K562 (cell line): ENCODE measurements around the gene CDSN. TPM values are rescaled to one million over a fixed set of nuclear protein-coding genes. Genes with fewer than 3 reads are reported as not detected.

Source experiments
- ATAC-seq: fragments of 200-7000 bp; cut with Tn5 transposase; 3 replicates; pipeline ENCODE4 v1.9.1; 2020; ENCODE audit warnings: moderate library complexity
- BruUV-seq: library from RNA; stranded (reverse); fragments of 400-500 nt; replicated peaks from 2 replicates; lab custom pipeline; 2021; lab: Mats Ljungman, UMichigan
- CTCF ChIA-PET: fragments of 300-600 bp; formaldehyde crosslinking; extraction: SDS; loops from one replicate; lab custom pipeline; 2021; ENCODE audit warnings: low intra/inter-chr PET ratio; lab: Yijun Ruan, JAX
- POLR2A ChIA-PET: fragments of 300-600, 350-650 bp; sonication (Branson Sonifier 250); formaldehyde crosslinking; extraction: SDS; loops from one replicate; lab custom pipeline; 2021; ENCODE audit warnings: antibody characterized with exemption, inconsistent platforms; lab: Yijun Ruan, JAX
- DNase-seq, 4 experiments: peaks; one replicate each; pipeline versions ENCODE4 v3.0.0 to v3.0.0-alpha.2; 2011 to 2018; ENCODE audit warnings: low spot score in 3 of 4, mixed read lengths in 3 of 4; ENCODE audit errors: extremely low read depth in 1 of 4
- FAIRE-seq: peaks from 2 replicates; lab custom pipeline; 2011; peaks lifted over from hg19 to GRCh38; lab: Jason Lieb, UNC
- H2AFZ ChIP-seq: 2 replicates; pipeline ENCODE4 v1.6.0; 2011; ENCODE audit warnings: low read depth, low read length, control low read depth, inconsistent platforms
- H3K27ac ChIP-seq: fragments of 200-600 bp; 3 replicates; pipeline ENCODE4 v1.8.0; 2011; ENCODE audit warnings: low read depth, mild to moderate bottlenecking, control low read depth, inconsistent platforms, low read length, moderate library complexity, mixed read lengths; ENCODE audit errors: extremely low read depth
- H3K27me3 ChIP-seq, 2 experiments: fragments of 300-600 bp in 1 of 2; 2 replicates in 1 of 2; 3 replicates in 1 of 2; pipeline versions ENCODE4 v1.6.0 to v1.8.0; 2011; ENCODE audit warnings: inconsistent platforms in 2 of 2, low read length in 2 of 2, mild to moderate bottlenecking in 1 of 2, mixed read lengths in 1 of 2, moderate library complexity in 1 of 2; ENCODE audit not compliant: control insufficient read depth in 2 of 2, insufficient read depth in 2 of 2
- H3K36me3 ChIP-seq: fragments of 300-600 bp; 3 replicates; pipeline ENCODE4 v1.8.0; 2011; ENCODE audit warnings: mild to moderate bottlenecking, low read length, inconsistent platforms; ENCODE audit not compliant: control insufficient read depth, insufficient read depth
- H3K4me1 ChIP-seq, 2 experiments: fragments of 200-600 bp in 1 of 2; replicated peaks in 1 of 2; 2 replicates in 1 of 2; 3 replicates in 1 of 2; pipeline versions ENCODE4 v1.5.1 to v1.8.0; 2011; ENCODE audit warnings: inconsistent platforms in 2 of 2, low read length in 2 of 2, mild to moderate bottlenecking in 1 of 2, mixed read lengths in 1 of 2, moderate library complexity in 1 of 2; ENCODE audit not compliant: control insufficient read depth in 2 of 2, insufficient read depth in 2 of 2
- H3K4me2 ChIP-seq: 2 replicates; pipeline ENCODE4 v1.6.1; 2011; ENCODE audit warnings: low read length, control low read depth, inconsistent platforms, mixed read lengths; ENCODE audit not compliant: insufficient read depth
- H3K4me3 ChIP-seq: fragments of 200-600 bp; sonication (generic), shearing (Covaris generic); 2 replicates; pipeline ENCODE4 v1.5.1; 2016; ENCODE audit warnings: control low read depth, inconsistent platforms
- H3K79me2 ChIP-seq: fragments of 200-600 bp; 3 replicates; pipeline ENCODE4 v1.8.0; 2011; ENCODE audit warnings: low read length, inconsistent platforms; ENCODE audit not compliant: control insufficient read depth, insufficient read depth
- H3K9ac ChIP-seq, 2 experiments: 2 replicates each; pipeline versions ENCODE4 v1.6.0 to v1.6.1; 2011; ENCODE audit warnings: low read depth in 2 of 2, low read length in 2 of 2, control low read depth in 1 of 2, inconsistent platforms in 1 of 2, mild to moderate bottlenecking in 1 of 2, mixed read lengths in 1 of 2; ENCODE audit not compliant: insufficient read depth in 1 of 2
- H3K9me1 ChIP-seq: one replicate; pipeline ENCODE4 v1.6.0; 2011; ENCODE audit warnings: inconsistent platforms, mild to moderate bottlenecking, low read length, moderate library complexity; ENCODE audit not compliant: control insufficient read depth, insufficient read depth
- H3K9me3 ChIP-seq: replicated peaks from 2 replicates; pipeline ENCODE4 v1.5.1; 2011; ENCODE audit warnings: low read depth, low read length, inconsistent platforms; ENCODE audit not compliant: control insufficient read depth, insufficient read depth
- H4K20me1 ChIP-seq: replicated peaks from 2 replicates; pipeline ENCODE4 v1.6.1; 2011; ENCODE audit warnings: low read length, inconsistent platforms, mixed read lengths; ENCODE audit not compliant: control insufficient read depth, insufficient read depth
- CBX5 ChIP-seq: IDR thresholded peaks from 2 replicates; pipeline ENCODE4 v1.6.1; 2014; ENCODE audit warnings: low read depth, borderline replicate concordance
- E2F3 ChIP-seq: fragments of 250-450 bp; sonication (Bioruptor Pico); IDR thresholded peaks from 2 replicates; pipeline ENCODE4 v1.4.0; 2020; ENCODE audit warnings: mild to moderate bottlenecking
- EZH2 ChIP-seq: IDR thresholded peaks from 2 replicates; pipeline ENCODE4 v1.6.1; 2012; ENCODE audit warnings: low read depth, mild to moderate bottlenecking, inconsistent platforms, low read length, borderline replicate concordance
- HSF4 ChIP-seq: fragments of 250-450 bp; sonication (Bioruptor Pico); IDR thresholded peaks from 2 replicates; pipeline ENCODE4 v2.1.2; 2022; ENCODE audit warnings: mild to moderate bottlenecking, moderate library complexity, borderline replicate concordance
- ID3 ChIP-seq, 2 experiments: fragments of 250-450 bp in 1 of 2; fragments of 450-650 bp in 1 of 2; sonication (Bioruptor Pico) in 1 of 2; IDR thresholded peaks; 2 replicates each; pipeline versions ENCODE4 v1.6.1 to v1.8.0; 2016 to 2021; ENCODE audit warnings: mild to moderate bottlenecking in 2 of 2, moderate library complexity in 2 of 2, missing compliant biosample characterization in 1 of 2, missing genetic modification characterization in 1 of 2
- ILF3 ChIP-seq: fragments of 450-650 bp; IDR thresholded peaks from 2 replicates; pipeline ENCODE4 v1.6.1; 2018; ENCODE audit warnings: antibody characterized with exemption, mild to moderate bottlenecking, moderate library complexity, borderline replicate concordance
- JUNB ChIP-seq: fragments of 450-650 bp; formaldehyde crosslinking; conservative IDR thresholded peaks from 2 replicates; pipeline ENCODE4 v1.4.0; 2020; ENCODE audit warnings: mild to moderate bottlenecking
- KAT2B ChIP-seq: IDR thresholded peaks from one replicate; pipeline ENCODE4 v1.6.1; 2012; ENCODE audit warnings: low read depth, mild to moderate bottlenecking, control low read depth, inconsistent platforms, low read length, moderate library complexity
- PHB2 ChIP-seq: fragments of 450-650 bp; IDR thresholded peaks from 2 replicates; pipeline ENCODE4 v1.6.1; 2017; ENCODE audit warnings: low read depth
- RAD51 ChIP-seq: fragments of 450-650 bp; IDR thresholded peaks from 2 replicates; pipeline ENCODE4 v1.7.1; 2016; ENCODE audit warnings: low read depth, mild to moderate bottlenecking, borderline replicate concordance
- STAG1 ChIP-seq: sonication (generic); formaldehyde crosslinking; IDR thresholded peaks from 2 replicates; pipeline ENCODE4 v1.5.0; 2020; ENCODE audit warnings: missing genetic modification reagents, borderline replicate concordance
- SUPT5H ChIP-seq: fragments of 450-650 bp; IDR thresholded peaks from 2 replicates; pipeline ENCODE4 v1.6.1; 2016
- TAF1 ChIP-seq: IDR thresholded peaks from 2 replicates; pipeline ENCODE4 v1.6.1; 2011; ENCODE audit warnings: mild to moderate bottlenecking, low read length, moderate library complexity; ENCODE audit not compliant: insufficient read depth, control insufficient read depth, severe bottlenecking; ENCODE audit errors: extremely low read depth
- ZBTB11 ChIP-seq, 3 experiments: fragments of 200-800 bp in 1 of 3; fragments of 250-450 bp in 1 of 3; fragments of 450-650 bp in 1 of 3; sonication (Bioruptor Pico) in 1 of 3; sonication (Bioruptor generic) in 1 of 3; formaldehyde crosslinking in 1 of 3; IDR thresholded peaks; 2 replicates each; pipeline versions ENCODE4 v1.6.1 to v1.8.0; 2016 to 2022; ENCODE audit warnings: mild to moderate bottlenecking in 2 of 3, missing genetic modification characterization in 2 of 3, missing compliant biosample characterization in 1 of 3, moderate library complexity in 1 of 3
- ZKSCAN8 ChIP-seq: fragments of 200-800 bp; sonication (Bioruptor generic); IDR thresholded peaks from 2 replicates; pipeline ENCODE4 v1.6.1; 2016; ENCODE audit warnings: missing genetic modification characterization, missing compliant biosample characterization
- ZNF253 ChIP-seq: fragments of 250-450 bp; sonication (Bioruptor Pico); conservative IDR thresholded peaks from 2 replicates; pipeline ENCODE4 v1.6.1; 2021; ENCODE audit warnings: mild to moderate bottlenecking
- WGBS: fragments of 100-300 bp; shearing (Covaris generic); methylation state at CpG from one replicate; pipeline ENCODE4 v1.1.6; 2016; ENCODE audit warnings: low coverage, mixed read lengths; ENCODE audit not compliant: insufficient coverage; ENCODE audit errors: missing lambda C conversion rate; 5-methylcytosine and 5-hydroxymethylcytosine counted together
- in situ Hi-C: fragments of 300-500 bp; cut with MboI; formaldehyde crosslinking; loops from 4 replicates; pipeline ENCODE4 v1.15.0; 2018; ENCODE audit warnings: inconsistent platforms, mixed read lengths
- intact Hi-C: fragments of 100-400 bp; cut with micrococcal nuclease; formaldehyde crosslinking; loops from 2 replicates; pipeline ENCODE4 v1.14.2; 2022
- polyA plus RNA-seq, 8 experiments: library from polyadenylated mRNA; depleted of rRNA in 4 of 8; stranded (reverse) in 5 of 8; unstranded in 3 of 8; fragments of >200 nt; fragmentation: Nextera tagmentation in 2 of 8; fragmentation: Illumina TruSeq in 1 of 8; extraction: Ambion mirVana in 2 of 8; extraction: Trizol in 1 of 8; gene quantifications; 2 replicates each; pipeline versions ENCODE4 v1.2.1 to v1.2.3, GENCODE V29; 2011 to 2014; ENCODE audit warnings: inconsistent platforms in 1 of 8, missing spikeins in 1 of 8
- total RNA-seq, 7 experiments: library from RNA; depleted of rRNA in 6 of 7; stranded (reverse); fragments of >200 nt in 6 of 7; fragmentation: Illumina TruSeq in 2 of 7; extraction: Trizol in 2 of 7; gene quantifications; 2 replicates each; pipeline versions ENCODE4 v1.2.1 to v1.2.3, GENCODE V29; 2011 to 2021; ENCODE audit warnings: low replicate concordance in 1 of 7

CDSN gene
- total and polyA plus RNA-seq, 9 of the 15 experiments (the other 6 are each of a cell fraction or from before 2014, with no cell fraction given): not detected

GRCh38 chr6:31143148-31143547 lies 22.9 kb upstream of the CDSN start:
- no peak for DNase-seq
- ChIA-PET POLR2A (interaction anchor here (0.6 kb wide), 1 partner anchor 539 kb away, joined by 3 read pairs; no protein-coding TSS in a partner anchor), CTCF (interaction anchor here (1.5 kb wide), 1 partner anchor 48 kb away, joined by 4 read pairs; no protein-coding TSS in a partner anchor)
- H3K9ac ChIP-seq: peak overlapping the region in 1 of 2 experiments; percentile 48; a peak in 1 of 4 replicates
- no peak overlapping the region for H3K27ac ChIP-seq
- intact Hi-C loops (no loop called here), in situ Hi-C loops (no loop called here)
- H4K20me1 ChIP-seq: no peaks in the 10 kb centered on the region; the same call in 1 of the 2 replicates
- FAIRE-seq: no peak
- WGBS: 83% methylated on average over 11 of the region's 11 CpGs
- peaks cover 0 to 5% of the 10 kb centered on the region in 2 experiments; a peak in 3 of 5 replicates for H3K4me1 ChIP-seq
- TF ChIP-seq EZH2 (no peak), ZNF253 (no peak), STAG1 (no peak), RAD51 (no peak), ZKSCAN8 (CRISPR knock-in tag) (no peak), ILF3 (no peak), ZBTB11 (CRISPR knock-in tag; IDR thresholded peaks at IDR 0.05) (no peak), HSF4 (CRISPR knock-in tag) (no peak), PHB2 (no peak), SUPT5H (no peak), E2F3 (CRISPR knock-in tag) (no peak), TAF1 (no peak), JUNB (CRISPR knock-in tag) (no peak), CBX5 (no peak), KAT2B (no peak), ID3 (CRISPR knock-in tag; IDR thresholded peaks at IDR 0.05) (no peak), ID3 (tag; IDR thresholded peaks at IDR 0.05) (no peak)
- H2AFZ ChIP-seq: no peak overlapping the region
- peaks cover 42% of the 10 kb centered on the region; the same call in 2 of the 3 replicates for H3K36me3 ChIP-seq
- H3K27me3 ChIP-seq: no peaks in the 10 kb centered on the region; a peak in 1 of 5 replicates
- no TSS peak for BruUV-seq
- no peaks in the 10 kb centered on the region for H3K79me2 ChIP-seq
- no peak for ATAC-seq
- no peaks in the 10 kb centered on the region for H3K9me3 ChIP-seq
- no peak overlapping the region for H3K4me3 ChIP-seq
- no peaks in the 10 kb centered on the region for H3K9me1 ChIP-seq
- H3K4me2 ChIP-seq: no peak overlapping the region
